HepG2 (cell line): Measurements from ENCODE around the gene PAPOLA. TPM values are rescaled to one million over a fixed set of nuclear protein-coding genes. Genes with fewer than 3 reads are reported as not detected.
A peak's percentile ranks its signal among the peaks of the same experiment; 100 is the strongest.

Source experiments
- ADNP ChIP-seq: sonication (generic); formaldehyde crosslinking; IDR thresholded peaks from 2 replicates; pipeline ENCODE4 v1.4.0; 2020; ENCODE audit warnings: missing genetic modification reagents
- AGO2 ChIP-seq: fragments of 200-400 bp; formaldehyde crosslinking; optimal IDR thresholded peaks from 2 replicates; pipeline ENCODE3; 2017; ENCODE audit warnings: mild to moderate bottlenecking, low read depth, low read length, moderate library complexity
- ETV5 ChIP-seq: IDR thresholded peaks from 2 replicates; pipeline ENCODE4 v1.6.1; 2018; ENCODE audit warnings: missing biosample characterization, missing genetic modification reagents, inconsistent platforms, borderline replicate concordance
- HDAC6 ChIP-seq: fragments of 200-600 bp; sonication (generic); IDR thresholded peaks from 2 replicates; pipeline ENCODE4 v1.7.0; 2017; ENCODE audit warnings: mild to moderate bottlenecking, antibody characterized with exemption, low read length, low read depth
- HMG20A ChIP-seq: IDR thresholded peaks from 2 replicates; pipeline ENCODE4 v1.6.1; 2016; ENCODE audit warnings: borderline replicate concordance
- KMT2A ChIP-seq: sonication (generic); formaldehyde crosslinking; IDR thresholded peaks from 2 replicates; pipeline ENCODE4 v1.4.0; 2020; ENCODE audit warnings: missing genetic modification reagents
- MIER3 ChIP-seq: IDR thresholded peaks from 2 replicates; pipeline ENCODE4 v1.6.1; 2016; ENCODE audit warnings: missing compliant biosample characterization, borderline replicate concordance
- RARA ChIP-seq: IDR thresholded peaks from 2 replicates; pipeline ENCODE4 v1.6.1; 2016; ENCODE audit warnings: missing genetic modification reagents, missing compliant biosample characterization
- TIGD3 ChIP-seq: sonication (generic); formaldehyde crosslinking; IDR thresholded peaks from 2 replicates; pipeline ENCODE4 v1.5.1; 2020; ENCODE audit warnings: mild to moderate bottlenecking, missing genetic modification reagents, borderline replicate concordance
- ZKSCAN5 ChIP-seq: sonication (generic); formaldehyde crosslinking; IDR thresholded peaks from 2 replicates; pipeline ENCODE4 v1.5.1; 2020; ENCODE audit warnings: mild to moderate bottlenecking, missing genetic modification reagents
- ZMYM3 ChIP-seq: sonication (generic); formaldehyde crosslinking; IDR thresholded peaks from 2 replicates; pipeline ENCODE4 v1.5.1; 2020; ENCODE audit warnings: mild to moderate bottlenecking, missing genetic modification reagents
- ZNF160 ChIP-seq: sonication (generic); formaldehyde crosslinking; IDR thresholded peaks from 2 replicates; pipeline ENCODE4 v1.8.0; 2022; ENCODE audit warnings: mild to moderate bottlenecking, inconsistent platforms, missing genetic modification reagents
- ZNF230 ChIP-seq: sonication (generic); formaldehyde crosslinking; IDR thresholded peaks from 2 replicates; pipeline ENCODE4 v1.4.0; 2020; ENCODE audit warnings: mild to moderate bottlenecking, missing genetic modification reagents
- ZNF577 ChIP-seq: sonication (generic); formaldehyde crosslinking; IDR thresholded peaks from 2 replicates; pipeline ENCODE4 v1.4.0; 2020; ENCODE audit warnings: mild to moderate bottlenecking, low read depth, missing genetic modification reagents, borderline replicate concordance
- ZNF597 ChIP-seq: sonication (generic); formaldehyde crosslinking; IDR thresholded peaks from 2 replicates; pipeline ENCODE4 v1.5.0; 2020; ENCODE audit warnings: missing genetic modification reagents
- polyA plus RNA-seq, 8 experiments: library from polyadenylated mRNA; depleted of rRNA in 3 of 8; stranded (reverse) in 7 of 8; unstranded in 1 of 8; fragments of >200 nt; fragmentation: Illumina TruSeq in 4 of 8; extraction: Trizol in 4 of 8; gene quantifications; 2 replicates each; pipeline versions ENCODE4 v1.2.1 to v1.2.3, GENCODE V29; 2011 to 2016; ENCODE audit warnings: low read depth in 4 of 8, missing spikeins in 1 of 8, mixed read lengths in 1 of 8; ENCODE audit not compliant: insufficient read depth in 1 of 8
- total RNA-seq, 5 experiments: library from RNA; depleted of rRNA; stranded (reverse); fragments of >200 nt; fragmentation: Illumina TruSeq; extraction: Trizol; gene quantifications; 2 replicates each; pipeline ENCODE4 v1.2.3, GENCODE V29; 2016; ENCODE audit warnings: low read depth in 1 of 5
- TF ChIP-seq, protein P1 (sequence below): IDR thresholded peaks from 2 replicates; pipeline ENCODE4 v1.6.1; 2012; ENCODE audit warnings: low read depth, low read length, improper control_type of control experiment
- TF ChIP-seq, protein P2 (sequence below): sonication (generic); formaldehyde crosslinking; IDR thresholded peaks from 2 replicates; pipeline ENCODE4 v1.5.0; 2020; ENCODE audit warnings: missing genetic modification reagents
- TF ChIP-seq, protein P3 (sequence below): sonication (generic); formaldehyde crosslinking; IDR thresholded peaks from 2 replicates; pipeline ENCODE4 v1.8.0; 2023; ENCODE audit warnings: mild to moderate bottlenecking, missing genetic modification reagents
- TF ChIP-seq, protein P4 (sequence below): sonication (generic); formaldehyde crosslinking; IDR thresholded peaks from 2 replicates; pipeline ENCODE4 v1.8.0; 2022; ENCODE audit warnings: mild to moderate bottlenecking, missing genetic modification reagents; ENCODE audit not compliant: insufficient replicate concordance
- TF ChIP-seq, protein P5 (sequence below): sonication (generic); formaldehyde crosslinking; IDR thresholded peaks from 2 replicates; pipeline ENCODE4 v1.4.0; 2020; ENCODE audit warnings: missing genetic modification reagents; ENCODE audit errors: not compliant biosample characterization

The PAPOLA gene
- total and polyA plus RNA-seq, 2 of the 13 experiments (the other 11 are each of a cell fraction or from before 2014, with no cell fraction given) = 103 to 151 TPM

- TF ChIP-seq, protein P1, sequence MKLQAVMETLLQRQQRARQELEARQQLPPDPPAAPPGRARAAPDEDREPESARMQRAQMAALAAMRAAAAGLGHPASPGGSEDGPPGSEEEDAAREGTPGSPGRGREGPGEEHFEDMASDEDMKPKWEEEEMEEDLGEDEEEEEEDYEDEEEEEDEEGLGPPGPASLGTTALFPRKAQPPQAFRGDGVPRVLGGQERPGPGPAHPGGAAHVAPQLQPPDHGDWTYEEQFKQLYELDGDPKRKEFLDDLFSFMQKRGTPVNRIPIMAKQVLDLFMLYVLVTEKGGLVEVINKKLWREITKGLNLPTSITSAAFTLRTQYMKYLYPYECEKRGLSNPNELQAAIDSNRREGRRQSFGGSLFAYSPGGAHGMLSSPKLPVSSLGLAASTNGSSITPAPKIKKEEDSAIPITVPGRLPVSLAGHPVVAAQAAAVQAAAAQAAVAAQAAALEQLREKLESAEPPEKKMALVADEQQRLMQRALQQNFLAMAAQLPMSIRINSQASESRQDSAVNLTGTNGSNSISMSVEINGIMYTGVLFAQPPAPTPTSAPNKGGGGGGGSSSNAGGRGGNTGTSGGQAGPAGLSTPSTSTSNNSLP = no peak
- no peak for TF ChIP-seq TIGD3 (CRISPR knock-in tag)
- TF ChIP-seq ZNF230 (CRISPR knock-in tag) = no peak
- TF ChIP-seq, protein P2, sequence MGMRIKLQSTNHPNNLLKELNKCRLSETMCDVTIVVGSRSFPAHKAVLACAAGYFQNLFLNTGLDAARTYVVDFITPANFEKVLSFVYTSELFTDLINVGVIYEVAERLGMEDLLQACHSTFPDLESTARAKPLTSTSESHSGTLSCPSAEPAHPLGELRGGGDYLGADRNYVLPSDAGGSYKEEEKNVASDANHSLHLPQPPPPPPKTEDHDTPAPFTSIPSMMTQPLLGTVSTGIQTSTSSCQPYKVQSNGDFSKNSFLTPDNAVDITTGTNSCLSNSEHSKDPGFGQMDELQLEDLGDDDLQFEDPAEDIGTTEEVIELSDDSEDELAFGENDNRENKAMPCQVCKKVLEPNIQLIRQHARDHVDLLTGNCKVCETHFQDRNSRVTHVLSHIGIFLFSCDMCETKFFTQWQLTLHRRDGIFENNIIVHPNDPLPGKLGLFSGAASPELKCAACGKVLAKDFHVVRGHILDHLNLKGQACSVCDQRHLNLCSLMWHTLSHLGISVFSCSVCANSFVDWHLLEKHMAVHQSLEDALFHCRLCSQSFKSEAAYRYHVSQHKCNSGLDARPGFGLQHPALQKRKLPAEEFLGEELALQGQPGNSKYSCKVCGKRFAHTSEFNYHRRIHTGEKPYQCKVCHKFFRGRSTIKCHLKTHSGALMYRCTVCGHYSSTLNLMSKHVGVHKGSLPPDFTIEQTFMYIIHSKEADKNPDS (CRISPR knock-in tag) = no peak
- no peak for TF ChIP-seq ZKSCAN5 (CRISPR knock-in tag)
- no peak for TF ChIP-seq KMT2A (CRISPR knock-in tag)
- no peak for TF ChIP-seq MIER3 (CRISPR knock-in tag)
- TF ChIP-seq, protein P3, sequence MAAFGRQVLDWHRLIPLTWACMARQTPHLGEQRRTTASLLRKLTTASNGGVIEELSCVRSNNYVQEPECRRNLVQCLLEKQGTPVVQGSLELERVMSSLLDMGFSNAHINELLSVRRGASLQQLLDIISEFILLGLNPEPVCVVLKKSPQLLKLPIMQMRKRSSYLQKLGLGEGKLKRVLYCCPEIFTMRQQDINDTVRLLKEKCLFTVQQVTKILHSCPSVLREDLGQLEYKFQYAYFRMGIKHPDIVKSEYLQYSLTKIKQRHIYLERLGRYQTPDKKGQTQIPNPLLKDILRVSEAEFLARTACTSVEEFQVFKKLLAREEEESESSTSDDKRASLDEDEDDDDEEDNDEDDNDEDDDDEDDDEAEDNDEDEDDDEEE (CRISPR knock-in tag) = no peak
- TF ChIP-seq ZNF597 (CRISPR knock-in tag) = no peak
- TF ChIP-seq, protein P4, sequence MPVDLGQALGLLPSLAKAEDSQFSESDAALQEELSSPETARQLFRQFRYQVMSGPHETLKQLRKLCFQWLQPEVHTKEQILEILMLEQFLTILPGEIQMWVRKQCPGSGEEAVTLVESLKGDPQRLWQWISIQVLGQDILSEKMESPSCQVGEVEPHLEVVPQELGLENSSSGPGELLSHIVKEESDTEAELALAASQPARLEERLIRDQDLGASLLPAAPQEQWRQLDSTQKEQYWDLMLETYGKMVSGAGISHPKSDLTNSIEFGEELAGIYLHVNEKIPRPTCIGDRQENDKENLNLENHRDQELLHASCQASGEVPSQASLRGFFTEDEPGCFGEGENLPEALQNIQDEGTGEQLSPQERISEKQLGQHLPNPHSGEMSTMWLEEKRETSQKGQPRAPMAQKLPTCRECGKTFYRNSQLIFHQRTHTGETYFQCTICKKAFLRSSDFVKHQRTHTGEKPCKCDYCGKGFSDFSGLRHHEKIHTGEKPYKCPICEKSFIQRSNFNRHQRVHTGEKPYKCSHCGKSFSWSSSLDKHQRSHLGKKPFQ (CRISPR knock-in tag) = no peak
- TF ChIP-seq HMG20A (CRISPR knock-in tag) = no peak
- peak; percentile 33; the same call in 1 of the 2 replicates for TF ChIP-seq ZMYM3 (CRISPR knock-in tag)
- TF ChIP-seq ETV5 = no peak
- TF ChIP-seq, protein P5, sequence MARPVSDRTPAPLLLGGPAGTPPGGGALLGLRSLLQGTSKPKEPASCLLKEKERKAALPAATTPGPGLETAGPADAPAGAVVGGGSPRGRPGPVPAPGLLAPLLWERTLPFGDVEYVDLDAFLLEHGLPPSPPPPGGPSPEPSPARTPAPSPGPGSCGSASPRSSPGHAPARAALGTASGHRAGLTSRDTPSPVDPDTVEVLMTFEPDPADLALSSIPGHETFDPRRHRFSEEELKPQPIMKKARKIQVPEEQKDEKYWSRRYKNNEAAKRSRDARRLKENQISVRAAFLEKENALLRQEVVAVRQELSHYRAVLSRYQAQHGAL (CRISPR knock-in tag) = no peak
- TF ChIP-seq ZNF160 = no peak
- TF ChIP-seq AGO2 = no peak
- TF ChIP-seq ZNF577 (CRISPR knock-in tag) = no peak
- peak; percentile 85 for TF ChIP-seq RARA (CRISPR knock-in tag)
- no peak for TF ChIP-seq HDAC6
- TF ChIP-seq ADNP (CRISPR knock-in tag) = no peak
Observed at GRCh38 chr14:96481731-96482314, 20.4 kb upstream of the PAPOLA start (continued).
